OCI-LY3 (cell line): Measurements from ENCODE around the gene ESAM.

Experiments
- EZH2phosphoT487 ChIP-seq: fragments of 200-600 bp; shearing (Covaris generic); IDR thresholded peaks from 2 replicates; pipeline ENCODE4 v1.6.1; 2018; ENCODE audit warnings: antibody characterized with exemption, mixed run types, low read depth
- TF ChIP-seq, protein P1 (sequence below): fragments of 200-600, 300-600 bp; sonication (generic); IDR thresholded peaks from 2 replicates; pipeline ENCODE4 v1.5.1; 2014; ENCODE audit warnings: antibody characterized with exemption, low read length, low read depth

DNA sequence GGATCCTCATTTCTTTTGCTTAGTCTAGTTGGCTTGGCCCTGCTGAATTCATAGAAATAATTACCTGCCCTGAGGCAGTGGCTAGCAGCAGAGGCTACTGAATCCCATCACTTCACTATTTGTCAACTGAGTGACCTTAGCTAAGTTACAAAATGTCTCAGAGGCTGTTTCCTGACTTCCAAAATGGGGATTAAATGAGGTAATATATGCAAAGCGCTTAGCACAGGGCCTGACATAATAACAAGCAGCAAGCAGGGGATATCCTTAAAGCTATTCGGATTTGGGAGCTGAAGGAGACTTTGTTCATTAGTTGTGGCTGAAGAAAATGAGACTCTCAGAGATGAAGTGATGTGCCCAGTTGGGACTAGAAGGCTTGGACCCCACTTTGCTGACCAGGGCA, 19.5 kb downstream of the ESAM start:
- TF ChIP-seq, protein P1, sequence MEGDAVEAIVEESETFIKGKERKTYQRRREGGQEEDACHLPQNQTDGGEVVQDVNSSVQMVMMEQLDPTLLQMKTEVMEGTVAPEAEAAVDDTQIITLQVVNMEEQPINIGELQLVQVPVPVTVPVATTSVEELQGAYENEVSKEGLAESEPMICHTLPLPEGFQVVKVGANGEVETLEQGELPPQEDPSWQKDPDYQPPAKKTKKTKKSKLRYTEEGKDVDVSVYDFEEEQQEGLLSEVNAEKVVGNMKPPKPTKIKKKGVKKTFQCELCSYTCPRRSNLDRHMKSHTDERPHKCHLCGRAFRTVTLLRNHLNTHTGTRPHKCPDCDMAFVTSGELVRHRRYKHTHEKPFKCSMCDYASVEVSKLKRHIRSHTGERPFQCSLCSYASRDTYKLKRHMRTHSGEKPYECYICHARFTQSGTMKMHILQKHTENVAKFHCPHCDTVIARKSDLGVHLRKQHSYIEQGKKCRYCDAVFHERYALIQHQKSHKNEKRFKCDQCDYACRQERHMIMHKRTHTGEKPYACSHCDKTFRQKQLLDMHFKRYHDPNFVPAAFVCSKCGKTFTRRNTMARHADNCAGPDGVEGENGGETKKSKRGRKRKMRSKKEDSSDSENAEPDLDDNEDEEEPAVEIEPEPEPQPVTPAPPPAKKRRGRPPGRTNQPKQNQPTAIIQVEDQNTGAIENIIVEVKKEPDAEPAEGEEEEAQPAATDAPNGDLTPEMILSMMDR, result no peak
- TF ChIP-seq EZH2phosphoT487, result no peak
